HS-27A (cell line): ENCODE results near the gene CSNK1D.
"Not testable (repeated sequence)": the region's sequence is repeated elsewhere in the genome, so short reads cannot be mapped to it uniquely, and the experiment has no call there.

Experiments used
- DNase-seq: peaks from one replicate; pipeline ENCODE4 v3.0.0-alpha.2; 2012; ENCODE audit warnings: low read depth, missing footprints

Gene CSNK1D

DNA sequence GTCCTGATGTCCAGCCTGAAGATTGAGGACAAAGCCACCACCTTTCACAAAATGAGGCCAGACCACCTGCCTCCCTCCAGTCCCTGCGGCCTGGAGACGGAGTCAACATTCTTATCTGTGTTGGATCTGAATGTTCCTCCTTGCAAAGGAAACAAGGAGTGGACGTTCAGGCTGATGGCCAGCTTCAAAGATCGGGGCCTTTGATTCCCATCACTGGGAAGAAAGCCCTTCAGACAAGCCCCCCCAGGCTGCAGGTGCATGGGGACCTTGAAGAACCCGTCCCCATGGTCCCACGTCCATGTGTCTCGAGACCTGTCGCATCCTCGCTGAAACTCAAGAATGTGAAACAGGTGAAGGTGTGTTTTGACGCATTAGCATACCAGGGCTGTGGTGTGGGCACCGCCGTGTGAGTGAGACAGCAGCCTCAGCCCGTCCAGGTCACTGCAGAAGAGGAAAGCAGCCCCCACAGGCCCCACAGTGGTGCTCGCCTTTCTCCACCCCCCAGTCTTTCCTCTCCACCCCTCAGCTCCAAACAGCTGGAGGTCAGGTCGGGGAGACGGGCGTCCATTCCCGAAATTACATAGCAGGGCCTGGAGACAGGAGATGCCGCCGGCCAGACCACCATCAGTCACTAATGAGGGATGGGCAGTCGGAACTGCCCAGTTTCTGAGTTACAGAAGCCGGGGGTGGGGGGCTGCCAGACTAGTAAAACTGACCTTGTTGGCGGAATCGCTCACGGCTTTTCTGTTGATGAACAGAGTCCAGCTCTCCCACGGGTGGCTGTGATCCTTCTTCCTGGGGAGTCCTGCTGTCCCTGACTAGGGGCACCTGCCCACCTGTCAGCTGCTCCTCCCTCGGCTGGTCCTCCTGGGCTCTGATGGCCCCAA lies 877 bp upstream of the CSNK1D start:
- no peak for DNase-seq

DNA sequence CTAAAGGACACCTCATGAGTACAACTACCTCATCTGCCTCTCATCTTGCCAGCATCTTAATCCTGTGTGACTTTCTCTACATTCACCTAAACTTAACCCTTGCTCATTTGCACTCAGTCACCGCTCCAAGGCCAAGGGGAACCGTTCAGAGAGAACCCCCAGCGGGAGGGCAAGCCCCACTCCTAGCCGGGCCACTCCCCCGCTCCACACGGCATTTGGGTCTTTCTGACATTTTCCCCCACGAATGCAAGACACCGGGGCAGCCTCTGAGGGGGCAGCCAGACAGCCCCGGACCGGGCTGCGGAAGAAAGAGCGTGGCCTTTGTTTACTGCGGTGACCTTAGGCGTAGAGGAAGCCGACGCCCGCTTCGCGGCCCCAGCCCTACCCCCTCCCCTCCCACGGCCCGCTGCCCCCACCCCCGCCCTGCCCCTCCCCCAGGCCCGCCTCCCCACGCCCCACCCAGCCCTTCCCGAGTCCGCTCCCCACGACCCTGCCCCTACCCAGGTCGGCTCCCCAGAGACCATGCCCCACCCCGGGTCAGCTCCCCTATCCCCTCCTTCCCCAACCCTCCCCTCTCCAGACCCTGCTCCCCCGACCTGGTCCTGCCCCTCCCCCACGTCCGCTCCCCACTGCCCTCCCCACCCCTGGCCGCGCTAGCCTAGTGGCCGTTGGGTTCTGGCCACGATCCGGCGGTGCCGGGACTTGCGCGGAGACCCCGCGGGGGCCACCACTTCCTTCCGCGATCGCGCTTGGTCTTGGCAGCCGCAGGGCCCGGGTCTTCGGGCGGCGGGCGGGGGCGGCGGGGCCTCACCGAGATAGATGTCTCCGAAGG lies 789 bp downstream of the CSNK1D start:
- DNase-seq, result no peak

DNA sequence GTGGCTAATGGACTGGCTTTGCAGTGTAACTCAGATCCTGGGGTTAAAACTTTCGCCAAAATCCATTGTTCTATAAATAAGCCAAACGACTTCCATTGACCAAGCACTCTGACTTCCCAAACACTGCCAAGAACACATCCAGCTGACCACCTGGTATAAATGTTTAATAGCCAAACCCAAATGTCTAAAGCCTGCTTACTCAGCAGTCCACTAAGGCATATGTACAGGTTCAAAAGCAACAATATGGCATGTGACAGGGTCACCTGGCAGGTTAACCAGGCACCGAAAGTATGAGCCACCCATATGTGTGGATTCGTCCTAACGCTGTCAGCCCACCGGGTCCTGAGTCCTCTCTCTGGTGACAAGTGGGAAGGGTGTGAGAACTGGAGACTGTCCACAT lies 2.1 kb downstream of the CSNK1D start:
- no peak for DNase-seq

DNA sequence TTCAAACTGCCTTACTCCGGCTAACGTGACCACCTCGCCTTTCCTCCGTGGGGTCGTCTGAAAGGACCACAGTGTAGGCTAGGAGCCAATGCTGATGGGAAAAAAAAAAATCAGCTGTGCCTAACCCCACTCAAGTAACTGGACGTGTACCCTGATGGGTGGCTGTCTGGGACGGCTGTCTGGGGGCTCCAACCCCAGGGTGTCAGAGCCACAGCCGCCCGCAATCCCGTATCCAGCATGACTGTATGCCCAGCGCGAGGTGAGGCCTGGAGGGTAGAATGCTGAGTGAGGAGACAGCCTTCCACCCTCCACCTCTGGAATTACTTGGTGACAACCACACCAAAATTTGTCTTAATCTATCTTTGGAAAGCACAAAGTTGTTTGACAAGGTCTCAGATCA lies 2.8 kb downstream of the CSNK1D start:
- no peak for DNase-seq

DNA sequence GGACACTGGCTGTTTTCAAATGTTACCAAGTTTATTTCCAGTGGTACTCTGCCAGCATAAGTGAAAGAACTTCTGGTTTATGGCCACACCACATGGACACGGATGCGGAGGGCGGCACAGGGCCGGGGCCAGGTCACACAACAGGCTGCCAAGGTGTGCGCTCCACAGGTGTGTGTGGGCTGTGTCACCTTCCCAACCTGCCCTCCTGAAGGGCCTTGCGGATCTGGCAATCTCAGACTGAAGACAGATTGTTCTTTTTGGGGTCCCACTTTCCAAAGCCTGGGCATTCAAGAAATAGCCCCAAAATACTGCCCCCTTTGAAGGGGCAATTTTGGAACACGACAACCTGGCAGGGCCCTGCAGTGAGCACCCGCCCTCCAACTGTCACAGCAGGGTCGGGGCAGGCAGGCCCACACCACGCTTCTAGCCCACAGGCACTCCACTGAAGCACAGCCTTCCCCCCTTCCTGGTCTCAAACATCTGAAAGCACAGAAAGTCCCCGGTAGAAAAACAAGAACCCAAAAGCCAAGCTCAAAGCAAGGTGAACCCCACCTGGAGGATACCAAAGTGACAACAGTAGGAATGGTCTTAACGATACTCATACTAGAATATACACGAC lies 3.5 kb downstream of the CSNK1D start:
- no peak for DNase-seq

DNA sequence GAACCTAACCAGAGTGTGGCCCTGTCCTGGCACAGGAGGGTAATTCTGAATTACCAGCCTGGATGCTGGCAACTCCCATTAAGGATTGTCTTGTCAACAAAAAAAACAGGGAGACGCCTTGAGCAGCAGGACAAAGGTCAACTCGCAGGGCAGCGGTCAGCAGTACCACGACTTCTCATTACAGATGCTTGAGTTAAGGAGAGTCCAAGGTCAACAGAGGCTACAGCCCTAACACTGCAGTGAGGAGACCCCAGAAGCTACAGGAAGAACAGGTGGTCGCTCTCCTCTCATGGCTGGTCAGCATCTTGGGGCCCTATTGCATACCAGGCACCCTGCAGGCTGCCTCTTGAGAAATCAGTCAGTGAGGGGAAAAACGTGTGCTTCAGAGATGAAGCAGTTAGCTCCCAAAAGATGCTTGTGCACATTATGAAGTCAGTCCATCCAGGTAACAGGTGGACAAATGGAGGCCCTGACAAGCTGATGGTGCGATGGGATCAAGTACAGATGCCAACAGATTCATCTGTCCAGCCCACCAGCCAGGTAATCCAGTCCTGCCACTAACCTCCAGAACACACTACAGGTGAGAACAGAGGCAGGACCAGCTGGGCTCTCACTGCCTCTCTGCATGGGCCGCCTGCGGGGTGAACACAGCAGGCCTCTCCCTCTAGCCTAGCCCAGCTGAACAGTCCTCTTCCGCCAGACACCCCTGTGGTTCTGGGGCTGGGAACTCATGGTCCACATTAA lies 4.2 kb downstream of the CSNK1D start:
- DNase-seq, result no peak

DNA sequence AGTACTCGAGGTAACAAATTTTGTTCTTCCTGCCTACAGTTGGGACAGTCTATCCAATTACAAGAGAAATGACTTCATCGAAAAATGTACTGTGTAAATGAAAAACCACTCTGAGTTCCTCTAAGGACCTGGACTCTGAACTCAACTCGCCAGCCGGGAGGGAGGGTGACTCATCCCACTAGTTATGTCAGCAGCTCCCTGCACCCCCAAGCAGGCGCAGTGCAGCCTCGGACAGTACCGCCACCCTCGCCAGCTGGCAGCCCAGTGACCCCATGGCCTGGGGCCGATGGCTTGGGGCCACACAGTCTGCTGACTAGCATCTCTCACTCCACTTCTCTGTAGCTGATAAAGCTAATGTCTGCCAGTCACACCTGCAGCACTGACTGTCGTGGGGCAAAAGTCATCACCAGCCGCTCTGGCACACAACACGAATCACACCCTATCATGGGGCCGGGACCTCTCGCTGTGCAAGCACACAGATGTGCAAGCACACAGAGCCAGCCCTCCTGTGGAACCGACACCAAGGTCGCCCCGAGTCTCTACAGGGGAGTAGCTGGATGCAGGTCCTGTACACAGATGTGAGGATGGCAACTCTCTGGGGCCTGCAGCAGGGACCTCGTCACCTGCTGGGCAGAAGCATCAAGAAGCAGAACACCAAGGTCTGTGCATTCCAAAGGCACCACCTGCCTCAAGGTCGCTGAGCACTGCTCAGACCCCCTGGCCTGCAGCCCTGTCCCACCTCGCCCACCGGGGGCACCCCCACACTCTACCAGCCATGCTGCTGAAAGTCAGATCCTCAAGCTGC lies 5.7 kb downstream of the CSNK1D start:
- peak; percentile 58 for DNase-seq

DNA sequence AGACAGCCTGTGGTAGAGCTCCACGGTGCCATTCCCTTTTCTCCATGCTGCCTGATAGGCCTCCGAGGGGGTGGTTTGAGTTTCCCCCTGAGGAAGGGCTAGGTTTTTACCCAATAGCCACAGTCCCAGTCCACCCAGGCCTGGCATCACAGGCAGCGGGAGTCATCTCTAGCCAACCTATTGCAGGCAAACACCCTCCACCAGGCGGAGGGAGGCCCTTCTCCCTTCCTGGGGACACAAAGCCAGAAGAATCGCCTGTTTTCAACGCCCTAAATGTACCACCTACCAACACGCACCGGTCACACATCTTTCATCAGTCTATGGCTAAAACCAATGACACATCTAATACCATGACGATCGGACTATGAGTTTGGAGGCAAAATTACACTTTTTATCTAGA lies 7.4 kb downstream of the CSNK1D start:
- no peak for DNase-seq

DNA sequence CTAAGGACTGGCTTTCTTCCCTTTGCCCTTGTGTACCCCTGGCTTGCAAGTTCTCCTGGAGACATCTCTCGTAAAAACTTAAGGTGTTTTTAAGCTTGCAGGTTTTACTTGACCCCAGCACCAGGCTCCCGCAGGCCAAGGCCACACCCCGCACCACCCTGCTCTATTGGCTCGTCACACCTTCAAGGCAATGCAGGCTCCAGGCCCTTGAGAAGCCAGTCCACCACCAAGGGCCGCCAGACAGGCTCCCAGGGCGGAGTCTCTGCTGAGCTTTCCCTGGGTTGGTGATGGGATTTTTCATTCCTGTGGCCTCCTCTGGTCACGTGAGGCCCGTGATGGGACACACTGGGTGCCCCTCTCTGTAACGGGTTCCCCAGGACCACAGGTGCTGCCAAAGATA lies 9.9 kb downstream of the CSNK1D start:
- no peak for DNase-seq

DNA sequence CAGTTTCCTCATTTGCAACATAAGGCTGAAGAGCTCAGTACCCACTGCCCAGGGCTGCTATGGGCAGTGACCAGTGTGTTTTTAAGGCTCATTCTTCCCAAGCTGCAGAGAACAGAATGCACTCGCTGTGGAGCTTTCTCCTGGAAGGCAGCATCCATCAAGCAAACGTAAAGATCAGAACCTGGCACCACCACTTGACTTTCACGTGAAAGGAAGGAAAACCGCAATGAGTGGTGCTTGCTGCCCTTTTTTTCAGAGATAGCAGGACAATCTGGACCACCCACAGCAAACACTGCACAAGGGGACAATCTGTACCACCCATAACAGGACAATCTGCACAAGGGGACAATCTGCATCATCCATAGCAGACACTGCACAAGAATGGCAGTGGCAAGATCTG lies 11.2 kb downstream of the CSNK1D start:
- no peak for DNase-seq

DNA sequence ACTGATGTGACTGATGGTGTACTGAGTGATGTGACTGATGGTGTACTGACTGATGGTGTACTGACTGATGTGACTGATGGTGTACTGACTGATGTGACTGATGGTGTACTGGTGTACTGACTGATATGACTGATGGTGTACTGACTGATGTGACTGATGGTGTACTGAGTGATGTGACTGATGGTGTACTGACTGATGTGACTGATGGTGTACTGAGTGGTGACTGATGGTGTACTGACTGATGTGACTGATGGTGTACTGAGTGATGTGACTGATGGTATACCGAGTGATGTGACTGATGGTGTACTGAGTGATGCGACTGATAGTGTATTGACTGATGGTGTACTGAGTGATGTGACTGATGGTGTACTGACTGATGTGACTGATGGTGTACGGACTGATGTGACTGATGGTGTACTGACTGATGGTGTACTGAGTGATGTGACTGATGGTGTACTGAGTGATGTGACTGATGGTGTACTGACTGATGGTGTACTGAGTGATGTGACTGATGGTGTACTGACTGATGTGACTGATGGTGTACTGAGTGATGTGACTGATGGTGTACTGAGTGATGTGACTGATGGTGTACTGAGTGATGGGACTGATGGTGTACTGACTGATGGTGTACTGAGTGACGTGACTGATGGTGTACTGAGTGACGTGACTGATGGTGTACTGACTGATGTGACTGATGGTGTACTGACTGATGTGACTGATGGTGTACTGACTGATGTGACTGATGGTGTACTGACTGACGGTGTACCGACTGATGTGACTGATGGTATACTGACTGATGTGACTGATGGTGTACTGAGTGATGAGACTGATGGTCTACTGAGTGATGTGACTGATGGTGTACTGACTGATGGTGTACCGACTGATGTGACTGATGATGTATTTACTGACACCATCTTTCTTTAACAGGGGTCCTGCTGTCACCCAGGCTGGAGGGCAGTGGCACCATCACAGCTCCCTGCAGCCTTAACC lies 13.2 kb downstream of the CSNK1D start:
- not testable (repeated sequence) for DNase-seq

DNA sequence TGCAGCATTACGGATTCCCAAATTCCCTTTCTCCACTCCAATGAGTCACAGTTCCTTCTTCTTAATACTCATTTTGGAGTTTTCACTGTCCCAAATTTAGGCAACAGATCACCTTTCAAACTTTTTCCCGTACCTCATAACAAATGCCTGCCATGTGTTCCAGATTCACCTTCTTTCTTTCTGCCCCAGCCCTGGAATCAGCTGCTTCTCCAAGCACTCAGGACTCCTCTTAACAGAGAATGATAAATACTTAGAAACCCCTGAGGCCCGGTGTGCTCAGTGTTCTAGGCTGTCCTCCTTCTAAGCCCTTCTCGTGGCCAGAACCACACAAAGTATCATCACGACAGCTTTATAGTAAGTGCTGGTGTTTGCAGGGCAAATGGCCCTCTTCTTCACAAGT lies 14.9 kb downstream of the CSNK1D start:
- DNase-seq, result no peak

DNA sequence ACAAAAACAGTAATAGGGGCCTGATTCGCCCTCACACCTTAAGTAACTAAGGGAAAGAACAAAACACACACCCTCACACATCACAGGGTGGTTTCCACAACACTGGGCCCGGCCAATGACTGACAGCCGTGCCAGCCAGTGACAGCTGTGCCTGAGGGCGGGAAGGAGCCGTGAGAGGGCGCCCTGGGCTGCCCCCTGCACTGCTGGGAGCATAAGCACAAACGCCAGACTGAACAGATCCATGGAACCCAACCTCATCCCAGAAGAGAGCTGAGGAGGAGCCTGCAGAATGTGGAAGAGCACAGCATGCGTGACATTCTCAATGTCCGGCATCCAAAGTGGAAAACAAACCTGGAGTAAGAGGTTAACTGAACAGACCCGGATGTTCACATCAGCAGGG lies 16.0 kb downstream of the CSNK1D start:
- DNase-seq, result no peak

DNA sequence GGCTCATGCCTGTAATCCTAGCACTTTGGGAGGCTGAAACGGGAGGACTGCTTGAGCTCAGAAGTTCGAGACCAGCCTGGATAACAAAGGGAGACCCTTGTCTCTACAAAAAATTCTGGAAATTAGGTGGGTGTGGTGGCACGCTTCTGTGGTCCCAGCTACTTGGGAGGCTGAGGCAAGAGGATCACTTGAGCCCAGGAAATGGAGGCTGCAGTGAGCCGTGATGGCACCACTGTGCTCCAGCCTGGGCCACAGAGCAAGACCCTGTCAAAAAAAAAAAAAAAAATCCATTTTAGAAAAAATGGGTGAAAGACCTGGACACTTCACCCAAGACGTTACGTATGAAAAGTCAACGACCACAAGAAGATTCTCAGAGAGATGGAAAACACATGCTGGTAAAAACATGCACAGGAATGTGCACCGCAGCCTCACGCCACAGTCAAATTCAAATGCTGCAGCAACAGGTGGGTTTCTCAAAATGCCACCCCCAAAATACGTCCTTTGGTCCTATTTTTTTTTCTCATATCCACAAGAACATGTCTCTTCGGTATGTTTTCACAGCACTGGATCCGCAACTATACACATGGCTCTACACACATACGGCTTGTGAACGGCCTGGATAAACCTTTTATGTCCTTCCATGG lies 17.1 kb downstream of the CSNK1D start:
- DNase-seq, result no peak

DNA sequence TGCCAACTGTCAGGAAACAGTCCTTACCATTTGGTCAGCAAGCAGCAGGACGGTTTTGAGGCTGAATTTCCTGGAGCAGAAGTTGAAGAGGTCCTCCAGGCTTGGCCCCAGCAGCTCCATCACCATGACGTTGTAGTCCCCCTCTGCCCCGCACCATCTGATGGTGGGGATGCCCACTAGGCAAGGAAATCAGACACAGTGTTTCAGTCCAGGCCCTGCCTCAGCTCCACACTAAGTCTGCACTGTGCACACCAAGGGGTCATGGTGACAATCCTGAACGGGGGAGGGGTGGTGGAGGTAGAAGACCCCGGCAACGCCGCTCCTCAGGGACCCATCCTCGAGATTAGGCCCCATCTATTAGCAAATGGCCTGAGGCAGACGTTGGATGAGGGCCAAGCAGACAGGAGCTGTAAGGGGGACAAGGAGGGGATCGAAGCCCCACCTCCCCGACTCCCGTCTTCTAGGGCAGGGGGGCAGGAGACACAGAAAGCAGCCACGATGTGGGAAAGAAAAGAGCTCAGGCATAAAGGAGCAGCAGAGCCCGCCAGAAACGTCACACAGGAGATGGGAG lies 18.0 kb downstream of the CSNK1D start:
- no peak for DNase-seq

DNA sequence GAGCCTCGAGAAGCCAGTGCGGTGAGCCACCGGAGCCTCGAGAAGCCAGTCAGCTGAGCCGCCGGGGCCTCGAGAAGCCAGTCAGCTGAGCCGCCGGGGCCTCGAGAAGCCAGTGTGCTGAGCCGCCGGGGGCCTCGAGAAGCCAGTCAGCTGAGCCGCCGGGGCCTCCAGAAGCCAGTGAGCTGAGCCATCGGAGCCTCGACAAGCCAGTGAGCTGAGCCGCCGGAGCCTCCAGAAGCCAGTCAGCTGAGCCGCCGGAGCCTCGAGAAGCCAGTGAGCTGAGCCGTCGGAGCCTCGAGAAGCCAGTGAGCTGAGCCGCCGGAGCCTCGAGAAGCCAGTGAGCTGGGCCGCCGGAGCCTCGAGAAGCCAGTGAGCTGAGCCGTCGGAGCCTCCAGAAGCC lies 18.8 kb downstream of the CSNK1D start:
- DNase-seq, result not testable (repeated sequence)

DNA sequence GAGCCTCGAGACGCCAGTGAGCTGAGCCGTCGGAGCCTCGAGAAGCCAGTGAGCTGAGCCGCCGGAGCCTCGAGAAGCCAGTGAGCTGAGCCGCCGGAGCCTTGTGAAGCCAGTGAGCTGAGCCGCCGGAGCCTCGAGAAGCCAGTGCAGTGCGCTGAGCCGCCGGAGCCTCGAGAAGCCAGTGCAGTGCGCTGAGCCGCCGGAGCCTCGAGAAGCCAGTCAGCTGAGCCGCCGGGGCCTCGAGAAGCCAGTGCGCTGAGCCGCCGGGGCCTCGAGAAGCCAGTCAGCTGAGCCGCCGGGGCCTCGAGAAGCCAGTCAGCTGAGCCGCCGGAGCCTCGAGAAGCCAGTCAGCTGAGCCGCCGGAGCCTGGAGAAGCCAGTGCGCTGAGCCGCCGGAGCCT lies 19.4 kb downstream of the CSNK1D start:
- not testable (repeated sequence) for DNase-seq

DNA sequence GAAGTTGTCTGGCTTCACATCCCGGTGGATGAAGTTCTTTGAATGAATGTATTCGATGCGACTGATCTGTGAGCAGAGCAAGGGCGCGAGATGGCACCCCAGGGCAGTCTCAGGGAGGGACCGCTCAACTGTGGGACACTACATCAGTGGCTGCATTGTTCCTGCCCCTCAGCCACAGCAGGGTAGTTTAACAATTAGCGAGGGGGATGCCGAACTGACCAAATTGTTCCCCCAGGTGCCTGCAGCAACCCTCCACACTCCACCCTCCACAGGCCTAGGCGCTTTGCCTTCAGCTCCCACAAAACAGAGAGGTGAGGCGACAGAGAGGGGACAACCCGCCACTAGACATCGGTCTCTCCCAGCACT lies 20.3 kb downstream of the CSNK1D start:
- DNase-seq, result no peak

DNA sequence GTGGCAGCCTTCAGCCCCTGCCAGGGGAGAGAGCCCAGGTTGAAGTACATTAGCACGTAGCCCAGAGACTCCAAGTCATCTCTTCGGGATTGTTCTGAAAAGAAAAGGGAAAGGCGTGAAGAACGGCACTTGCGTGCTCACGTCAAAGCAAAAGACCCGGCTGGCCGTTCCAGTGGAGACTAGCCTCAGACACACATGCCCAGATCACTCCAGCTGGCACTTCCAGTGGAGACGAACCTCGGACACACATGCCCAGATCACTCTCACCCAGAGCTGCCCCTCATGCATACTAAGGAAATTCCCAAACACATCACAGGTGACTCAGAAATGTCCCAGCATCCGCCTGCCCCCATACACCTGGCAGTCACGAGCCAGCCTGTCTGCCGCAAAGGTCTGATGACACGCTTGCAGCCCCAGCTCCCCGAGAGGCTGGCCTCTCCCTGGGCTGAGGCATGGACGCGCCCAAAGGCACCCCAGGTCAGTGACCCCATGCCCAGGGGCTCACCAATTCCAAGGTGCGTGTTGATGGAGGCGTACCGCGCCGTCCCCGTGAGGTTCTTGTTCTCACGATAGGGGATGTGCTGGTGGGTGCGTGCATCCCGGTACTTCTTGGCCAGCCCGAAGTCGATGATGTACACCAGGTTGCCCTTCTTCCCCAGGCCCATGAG lies 20.9 kb downstream of the CSNK1D start:
- no peak for DNase-seq
